PC-3 (cell line): Measurements from ENCODE around the gene AJM1. TPM values are rescaled to one million over a fixed set of nuclear protein-coding genes. Genes with fewer than 3 reads are reported as not detected.

Source experiments
- ATAC-seq: fragments of 200-7000 bp; cut with Tn5 transposase; 2 replicates; pipeline ENCODE4 v1.9.1; 2020; ENCODE audit warnings: mild to moderate bottlenecking, moderate library complexity
- BruUV-seq: library from RNA; stranded (reverse); fragments of 400-500 nt; replicated peaks from 2 replicates; lab custom pipeline; 2021; lab: Mats Ljungman, UMichigan
- CTCF ChIA-PET: fragments of 300-600 bp; sonication (Branson Sonifier 250); formaldehyde crosslinking; loops from one replicate; lab custom pipeline; 2022; ENCODE audit warnings: antibody characterized with exemption; lab: Charles Lee
- POLR2A ChIA-PET: fragments of 300-600 bp; sonication (Branson Sonifier 250); formaldehyde crosslinking; loops from one replicate; lab custom pipeline; 2022; ENCODE audit warnings: antibody characterized with exemption; ENCODE audit not compliant: unreplicated experiment; lab: Charles Lee
- DNase-seq: peaks from one replicate; pipeline ENCODE4 v3.0.0-alpha.2; 2015
- H2AFZ ChIP-seq: fragments of 300-600 bp; sonication (generic); 2 replicates; pipeline ENCODE4 v1.6.0; 2016; ENCODE audit warnings: antibody characterized with exemption, low read length
- H3F3A ChIP-seq: fragments of 300-600 bp; sonication (generic); one replicate; pipeline ENCODE4 v1.6.0; 2017; ENCODE audit warnings: antibody characterized with exemption, low read length, control low read depth, mild to moderate bottlenecking; ENCODE audit not compliant: unreplicated experiment
- H3K27ac ChIP-seq: fragments of 300-600 bp; sonication (generic); 2 replicates; pipeline ENCODE4 v1.5.1; 2016; ENCODE audit warnings: mild to moderate bottlenecking, low read length
- H3K27me3 ChIP-seq: fragments of 300-600 bp; sonication (generic); 2 replicates; pipeline ENCODE4 v1.6.1; 2016; ENCODE audit warnings: low read length, mixed read lengths
- H3K36me3 ChIP-seq: fragments of 300-600 bp; sonication (generic); 2 replicates; pipeline ENCODE4 v1.6.1; 2016; ENCODE audit warnings: low read depth, mixed run types, low read length, mixed read lengths
- H3K4me1 ChIP-seq: fragments of 300-600 bp; sonication (generic); 2 replicates; pipeline ENCODE4 v1.5.1; 2016; ENCODE audit warnings: low read length; ENCODE audit not compliant: insufficient read depth
- H3K4me2 ChIP-seq: fragments of 300-600 bp; sonication (generic); 2 replicates; pipeline ENCODE4 v1.6.0; 2016; ENCODE audit warnings: low read length
- H3K4me3 ChIP-seq: fragments of 300-600 bp; sonication (generic); 2 replicates; pipeline ENCODE4 v1.5.1; 2016; ENCODE audit warnings: mild to moderate bottlenecking, low read length, mixed read lengths
- H3K79me2 ChIP-seq: fragments of 300-600 bp; sonication (generic); 2 replicates; pipeline ENCODE4 v1.6.1; 2017; ENCODE audit warnings: low read length, mixed read lengths
- H3K9ac ChIP-seq: fragments of 300-600 bp; sonication (generic); 2 replicates; pipeline ENCODE4 v1.6.0; 2016; ENCODE audit warnings: mild to moderate bottlenecking, low read length
- H3K9me2 ChIP-seq: fragments of 300-600 bp; sonication (generic); replicated peaks from 2 replicates; pipeline ENCODE4 v1.6.1; 2016; ENCODE audit warnings: mixed run types, low read length, mixed read lengths
- H3K9me3 ChIP-seq: fragments of 300-600 bp; sonication (generic); 2 replicates; pipeline ENCODE4 v1.6.1; 2016; ENCODE audit warnings: low read length, mixed read lengths
- H4K20me1 ChIP-seq: fragments of 300-600 bp; sonication (generic); 2 replicates; pipeline ENCODE4 v1.6.1; 2016; ENCODE audit warnings: low read length, mixed read lengths
- CTCF ChIP-seq: fragments of 300-600 bp; sonication (generic); conservative IDR thresholded peaks from 2 replicates; pipeline ENCODE4 v1.5.1; 2017; ENCODE audit warnings: antibody characterized with exemption, low read depth, mild to moderate bottlenecking, low read length
- EZH2 ChIP-seq: fragments of 300-600 bp; sonication (generic); IDR thresholded peaks from one replicate; pipeline ENCODE4 v1.6.1; 2017; ENCODE audit warnings: antibody characterized with exemption, mild to moderate bottlenecking, low read length; ENCODE audit not compliant: unreplicated experiment
- EZH2phosphoT487 ChIP-seq: fragments of 300-600 bp; sonication (generic); IDR thresholded peaks from 2 replicates; pipeline ENCODE4 v1.6.1; 2018; ENCODE audit warnings: mild to moderate bottlenecking, antibody characterized with exemption, low read length, borderline replicate concordance
- intact Hi-C: fragments of 100-400 bp; cut with micrococcal nuclease; formaldehyde crosslinking; loops from 2 replicates; pipeline ENCODE4 v1.9.0; 2023
- total RNA-seq: library from RNA; depleted of rRNA; stranded (reverse); fragments of >200 nt; gene quantifications from 2 replicates; pipeline ENCODE4 v1.2.3, GENCODE V29; 2014

The AJM1 gene
- total RNA-seq, 1 experiment from 2014 or later, result 1.4 TPM

GRCh38 chr9:136820971-136821825 is 21.1 kb upstream of the AJM1 start:
- ATAC-seq, result no peak
- no peak overlapping the region for H3K4me3 ChIP-seq

DNA sequence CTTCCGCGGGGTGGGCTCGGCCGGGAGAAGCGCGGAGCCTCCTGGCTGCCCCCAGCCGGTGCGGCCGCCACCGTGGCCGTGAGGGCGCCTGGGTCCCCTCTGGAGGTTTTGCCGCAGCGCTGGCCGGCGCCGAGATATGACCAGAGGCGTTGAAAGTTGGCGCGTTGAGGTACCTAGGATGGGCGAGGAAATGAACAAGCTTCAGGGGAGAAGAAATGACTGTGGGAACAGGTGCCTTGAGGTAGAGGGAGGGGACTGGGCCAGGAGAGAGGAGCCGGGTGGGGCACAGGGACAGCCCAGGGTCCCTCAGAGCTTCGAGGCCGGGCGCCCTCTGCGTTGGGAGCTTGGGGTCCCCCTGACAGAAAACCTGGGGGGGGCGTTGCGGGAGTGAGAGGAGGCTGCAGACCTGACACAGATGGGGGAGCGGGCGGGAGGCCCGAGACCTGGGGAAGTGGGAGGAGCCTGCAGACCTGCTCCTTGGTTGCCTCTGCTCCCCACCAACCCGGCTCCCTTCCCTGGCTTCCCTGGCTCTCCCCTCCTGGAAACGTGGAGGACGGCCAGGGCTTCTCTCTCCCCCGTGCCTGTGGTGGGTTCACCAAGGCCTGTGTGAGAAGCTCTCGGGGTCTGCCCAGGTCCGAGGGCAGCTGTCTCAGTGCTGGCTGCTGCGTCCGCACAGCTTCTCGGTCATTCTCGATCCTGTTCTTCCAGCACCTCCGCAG is 20.3 kb upstream of the AJM1 start:
- Histone ChIP-seq H2AFZ (no peak overlapping the region), H3K9me2 (no peaks in the 10 kb centered on the region), H3K27me3 (no peaks in the 10 kb centered on the region), H3K27ac (no peak overlapping the region), H3K4me2 (no peak overlapping the region), H3K9me3 (no peaks in the 10 kb centered on the region), H3K79me2 (0 out of 2 replicates have a peak, but pooled peaks cover 5% of the 10 kb centered on the region), H3K4me1 (no peaks in the 10 kb centered on the region), H3K9ac (no peak overlapping the region), H3F3A (no peaks in the 10 kb centered on the region), H4K20me1 (no peaks in the 10 kb centered on the region), H3K36me3 (peaks cover 3% of the 10 kb centered on the region; the same call in 1 of the 2 replicates), H3K4me3 (no peak overlapping the region)
- ATAC-seq (no peak), DNase-seq (no peak)
- intact Hi-C loops, result no loop called here
- TF ChIP-seq EZH2 (no peak), EZH2phosphoT487 (no peak), CTCF (no peak)
- BruUV-seq, result no TSS peak
- POLR2A ChIA-PET, result no interaction called here
- CTCF ChIA-PET, result no interaction called here

More at GRCh38 chr9:136820971-136821825, 21.1 kb upstream of the AJM1 start:
- no peaks in the 10 kb centered on the region for H3K9me3 ChIP-seq
- H3F3A ChIP-seq, result no peaks in the 10 kb centered on the region
- no peak overlapping the region for H3K4me2 ChIP-seq
- H3K27ac ChIP-seq, result no peak overlapping the region
- peaks cover 3% of the 10 kb centered on the region; the same call in 1 of the 2 replicates for H3K36me3 ChIP-seq
- 0 out of 2 replicates have a peak, but pooled peaks cover 8% of the 10 kb centered on the region for H3K79me2 ChIP-seq
- TF ChIP-seq CTCF (no peak), EZH2phosphoT487 (no peak), EZH2 (no peak)
- BruUV-seq, result no TSS peak
- no peak overlapping the region for H3K9ac ChIP-seq
- intact Hi-C loops, result no loop called here
- no peaks in the 10 kb centered on the region for H3K9me2 ChIP-seq
- no peaks in the 10 kb centered on the region for H3K4me1 ChIP-seq
- CTCF ChIA-PET, result no interaction called here
- no peak overlapping the region for H2AFZ ChIP-seq
- no peak for DNase-seq
- no peaks in the 10 kb centered on the region for H3K27me3 ChIP-seq
- POLR2A ChIA-PET, result no interaction called here
- H4K20me1 ChIP-seq, result no peaks in the 10 kb centered on the region
